Suppressor macrophage treated with lipopolysaccharide for 4 hours (primary cell): ENCODE results near the gene GSG1L.
A peak's percentile ranks its signal among the peaks of the same experiment; 100 is the strongest.

Source experiments
- DNase-seq: peaks from one replicate; pipeline ENCODE4 v3.0.0-alpha.2; 2020

Gene GSG1L

DNA sequence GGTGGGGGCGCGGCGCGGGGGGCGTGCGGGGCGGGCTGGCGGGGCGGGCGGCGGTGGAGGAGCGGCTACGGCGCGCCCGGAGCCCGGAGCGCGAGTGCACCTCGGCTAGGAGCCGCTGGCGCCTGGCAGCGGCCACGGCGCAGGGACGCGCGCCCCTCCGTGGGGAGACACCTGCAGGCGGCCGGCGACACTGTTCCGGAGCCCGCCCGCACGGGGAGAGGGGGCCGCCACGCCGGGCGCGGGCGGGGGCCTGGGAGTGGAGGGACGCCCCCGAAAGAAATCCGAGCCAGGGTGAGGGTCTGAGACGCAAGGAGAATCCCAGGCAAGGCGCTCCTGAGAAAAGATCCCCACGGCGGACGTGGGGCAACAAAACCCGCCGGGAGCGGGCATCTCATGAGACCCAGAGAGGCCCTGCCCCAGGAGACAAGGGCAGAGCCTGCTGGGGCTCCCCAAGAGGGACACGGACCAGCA lies at the start of gene GSG1L:
Gene GSG1L (minus strand): TSS at position 124 of the 471 bp plus-strand sequence. CDS start 290 bp downstream, outside the sequence.
- DNase-seq, result no peak

DNA sequence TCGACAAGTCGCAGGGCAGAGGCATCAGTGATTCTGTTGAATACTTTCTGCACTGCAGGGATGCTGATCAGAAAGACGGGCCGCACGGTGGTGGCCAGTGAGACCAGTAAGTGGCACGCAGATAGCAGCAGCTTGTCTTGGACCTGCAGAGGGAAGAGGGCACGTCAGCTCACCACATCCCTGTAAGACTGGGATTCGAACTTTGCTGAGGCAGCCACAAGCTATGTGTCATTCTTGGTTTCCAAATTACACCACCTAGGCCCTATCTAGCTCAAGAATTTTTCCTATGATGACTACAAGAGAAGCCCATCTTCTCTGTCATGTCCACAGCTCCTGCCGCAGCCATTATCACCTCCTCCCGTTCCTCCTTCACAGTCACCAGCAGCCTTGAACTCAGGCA lies 49.4 kb upstream of the GSG1L start:
- no peak for DNase-seq

DNA sequence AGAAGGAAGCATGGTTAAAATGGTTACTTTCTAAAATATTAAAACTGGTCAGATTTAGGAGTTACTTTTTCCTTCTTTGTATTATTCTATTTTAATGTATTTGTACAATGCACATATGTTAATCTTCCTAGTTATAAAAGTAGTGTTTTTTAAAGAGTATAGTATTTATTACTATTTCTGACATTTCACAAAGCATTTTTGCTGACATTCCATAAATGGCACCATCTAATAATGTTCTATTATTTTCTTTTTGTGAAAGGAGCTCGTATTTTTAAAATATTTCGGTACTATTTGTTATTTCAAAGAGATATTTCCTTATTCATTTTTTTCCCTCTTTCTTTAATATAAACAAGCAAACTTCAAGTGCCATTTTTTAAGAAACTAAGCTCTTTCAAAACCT lies 47.5 kb upstream of the GSG1L start:
- no peak for DNase-seq

DNA sequence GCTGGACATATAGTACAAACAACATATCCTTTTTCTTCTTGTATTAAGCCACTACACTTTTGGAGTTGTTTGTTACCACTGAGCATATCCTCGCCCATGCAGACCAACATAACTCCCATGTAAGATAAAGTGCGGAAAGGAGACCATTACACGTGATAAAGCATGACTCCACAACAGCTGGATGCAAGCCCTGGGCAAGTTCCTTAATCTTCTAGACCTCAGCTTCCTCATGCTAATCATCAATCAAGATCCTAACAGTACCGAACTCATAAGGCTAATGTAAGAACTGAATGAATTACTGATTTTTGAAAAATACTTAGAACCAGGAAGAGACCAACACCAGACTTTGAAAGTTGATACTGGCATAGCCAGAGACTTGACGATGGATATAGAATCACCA lies 47.0 kb upstream of the GSG1L start:
- peak; percentile 78 for DNase-seq

DNA sequence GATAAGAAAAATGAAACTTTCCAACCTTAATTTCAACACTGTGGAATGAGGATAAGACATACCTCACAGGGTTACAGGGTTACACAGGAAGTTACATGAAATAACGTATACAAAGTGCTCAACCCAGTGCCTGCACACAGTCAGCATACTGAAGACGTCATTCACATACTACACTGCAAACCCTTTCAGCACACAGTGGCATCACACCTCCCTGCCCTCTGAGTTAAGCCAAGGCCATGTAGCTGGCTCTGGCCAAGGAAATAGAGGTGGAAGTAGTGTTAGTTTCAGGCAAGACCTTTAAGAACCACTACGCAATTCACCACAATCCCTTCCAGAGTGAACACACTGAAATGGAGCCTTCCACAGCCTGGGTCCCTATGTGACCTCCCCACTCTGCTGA lies 46.6 kb upstream of the GSG1L start:
- DNase-seq, result peak; percentile 76

DNA sequence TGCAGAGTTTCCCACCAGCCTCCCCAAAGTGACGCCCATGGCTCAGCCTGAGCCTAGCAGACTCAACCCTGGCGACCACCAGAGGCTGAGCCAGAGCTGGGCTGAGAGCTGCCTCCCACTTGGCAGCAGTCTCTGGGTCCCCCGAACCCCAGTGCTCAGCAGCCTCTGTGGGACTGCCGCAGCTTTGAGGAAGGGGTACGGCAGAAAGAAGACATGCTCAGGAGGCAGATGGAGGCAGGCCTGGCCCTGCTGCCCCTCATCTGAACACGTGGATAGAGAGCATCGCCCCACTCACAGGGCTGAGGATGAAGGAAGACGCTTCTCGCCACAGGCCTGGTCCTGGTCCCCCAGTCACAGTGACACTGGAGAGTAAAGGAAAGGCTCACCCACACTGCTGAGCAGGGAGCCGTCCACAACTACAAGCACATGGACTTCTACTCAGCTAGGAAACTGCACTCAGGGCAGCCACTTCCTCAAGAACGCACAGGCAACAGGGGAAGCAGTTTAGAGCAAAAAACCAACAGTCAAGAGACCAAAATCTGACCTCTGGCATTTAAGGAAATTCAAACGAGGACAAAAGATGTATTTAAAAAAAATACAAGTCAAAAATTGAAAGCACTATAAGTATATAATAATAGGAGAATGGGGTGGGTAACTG lies 45.2 kb upstream of the GSG1L start:
- DNase-seq, result peak; percentile 50

DNA sequence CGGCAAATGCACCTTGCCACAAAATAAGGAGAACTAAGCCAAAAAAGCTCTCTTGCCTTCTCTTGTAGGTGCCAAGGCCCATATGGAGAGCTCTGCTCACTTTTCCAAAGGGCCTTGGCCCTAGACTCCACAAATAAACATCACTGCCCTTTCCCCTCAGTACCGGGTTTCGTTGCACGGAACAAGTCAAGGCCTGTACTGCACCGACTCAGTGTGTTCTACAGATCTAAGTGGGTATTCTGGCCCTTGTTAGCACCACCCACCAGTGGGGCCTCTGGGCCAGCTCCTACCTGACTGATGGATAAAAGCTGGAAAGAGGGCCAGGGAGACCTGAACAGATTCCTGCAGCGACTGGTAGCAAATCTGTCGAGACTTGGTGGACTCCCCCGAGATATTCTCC lies 43.7 kb upstream of the GSG1L start:
- no peak for DNase-seq

DNA sequence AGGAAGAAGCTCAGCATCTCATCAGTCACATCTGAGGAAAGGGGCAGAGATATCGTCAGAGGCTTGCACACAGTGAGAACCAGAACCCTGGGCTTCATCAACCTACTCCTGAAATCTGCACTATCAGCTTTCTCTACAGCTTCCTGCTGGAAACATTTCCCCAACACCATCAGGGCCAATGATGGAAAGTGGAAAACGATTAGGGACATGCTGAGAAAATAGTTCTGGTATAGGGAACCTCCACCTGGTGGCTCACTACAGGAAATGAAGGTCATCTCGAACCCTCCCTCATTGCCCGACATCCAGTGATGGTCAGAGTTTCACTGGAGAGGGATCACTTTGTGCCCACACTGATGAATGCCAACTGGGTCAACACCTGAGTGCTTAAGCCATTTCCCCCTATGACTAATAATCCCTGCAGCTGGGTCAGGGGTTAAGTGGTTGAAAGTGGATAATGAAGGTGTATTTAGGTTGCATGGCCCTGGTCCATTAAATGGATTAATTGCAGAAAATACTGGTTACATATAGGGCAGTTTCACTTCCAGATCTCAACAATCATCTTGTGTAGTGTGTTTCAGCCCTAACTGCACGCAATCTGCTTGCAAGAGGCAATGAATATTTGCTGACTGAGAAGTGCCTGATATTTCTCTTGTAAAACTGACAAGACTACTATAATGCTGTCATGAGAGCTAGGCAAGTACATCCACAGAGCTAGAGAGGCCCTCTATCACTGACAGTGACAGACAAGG lies 43.1 kb upstream of the GSG1L start:
- no peak for DNase-seq

DNA sequence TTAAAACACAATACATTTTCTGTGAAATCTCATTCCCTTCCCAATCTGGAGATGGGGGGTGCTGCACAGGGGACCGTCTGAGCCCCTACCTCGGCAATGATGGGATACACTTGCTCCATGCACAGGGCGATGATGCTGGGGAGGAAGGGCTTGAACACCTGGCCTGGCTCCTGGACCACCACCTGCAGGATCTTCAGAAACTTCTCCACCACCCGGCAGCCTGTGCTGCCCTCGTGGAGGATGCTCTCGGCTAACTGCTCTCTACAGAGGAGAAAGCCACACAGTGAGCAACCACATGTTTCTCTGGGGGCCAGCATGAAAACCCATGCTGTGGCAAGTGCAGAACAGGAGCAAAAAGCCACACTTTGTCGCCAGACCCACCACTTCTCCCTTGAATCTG lies 42.4 kb upstream of the GSG1L start:
- DNase-seq, result no peak

DNA sequence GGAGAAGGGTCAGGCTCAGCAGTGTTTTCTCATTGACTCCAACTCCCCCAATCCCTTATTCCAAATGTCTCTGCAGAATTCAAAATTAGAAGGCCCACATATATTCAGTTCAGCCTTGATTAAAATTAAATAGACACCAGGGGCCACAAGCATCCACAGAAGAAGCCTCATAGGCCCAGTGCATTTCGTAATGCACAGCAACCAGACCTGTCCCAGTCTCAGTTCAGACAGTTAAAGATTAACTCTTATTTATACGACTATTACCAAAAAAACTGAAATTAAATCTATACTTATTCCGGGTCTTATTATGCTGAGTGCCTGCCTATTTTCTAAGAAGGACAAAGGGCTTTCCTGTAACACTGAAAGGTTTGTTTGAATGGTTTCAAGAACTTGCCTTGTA lies 41.8 kb upstream of the GSG1L start:
- DNase-seq, result no peak

DNA sequence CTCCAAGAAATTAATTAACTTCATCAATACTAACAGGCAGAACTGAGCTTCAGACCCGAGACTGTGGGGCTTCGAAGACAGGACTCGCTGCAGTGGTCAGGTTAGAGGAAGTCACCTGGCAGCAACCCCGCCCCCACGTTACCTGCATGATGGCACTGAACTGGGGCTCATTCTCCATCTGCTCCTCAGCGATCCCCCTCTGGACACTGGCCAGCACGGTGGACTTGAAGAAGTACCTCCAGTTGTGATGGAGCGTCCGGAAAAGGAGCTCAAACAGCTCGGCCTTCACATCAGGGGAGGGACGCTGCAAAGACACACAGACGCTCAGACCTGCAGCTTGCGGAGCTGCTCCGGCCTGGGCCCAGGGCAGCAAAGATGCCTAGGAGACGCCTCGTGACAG lies 40.9 kb upstream of the GSG1L start:
- no peak for DNase-seq

DNA sequence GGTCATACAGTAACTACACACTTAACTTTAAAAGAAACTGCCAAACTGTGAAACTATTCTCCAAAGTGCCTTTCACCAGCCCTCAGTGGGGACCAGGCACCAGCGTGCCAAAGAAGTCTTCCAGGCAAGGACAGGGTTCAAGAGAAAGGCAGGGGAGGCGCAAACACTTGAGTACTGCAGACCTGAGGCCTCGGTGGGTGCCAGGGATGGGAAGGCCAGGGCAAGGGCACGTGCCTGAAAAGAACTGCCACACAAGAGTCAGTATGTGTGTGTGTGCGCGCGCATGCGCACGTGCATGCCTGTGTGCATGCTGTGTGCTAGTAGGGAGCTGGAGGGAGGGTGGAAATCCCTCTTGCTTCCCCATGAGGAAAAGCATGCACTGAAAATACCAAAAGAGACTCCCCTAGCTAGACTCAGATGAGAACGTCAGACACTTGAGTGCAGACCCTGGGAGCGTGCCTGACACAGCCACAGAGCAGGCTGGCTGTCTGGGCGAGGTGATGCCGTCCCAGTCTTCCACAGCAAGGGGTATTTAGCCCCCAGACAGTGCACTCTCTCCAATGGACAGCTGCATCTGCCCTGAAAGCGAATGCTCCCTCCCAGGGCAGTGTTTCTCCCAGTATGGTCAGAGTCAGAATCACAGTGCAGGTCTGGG lies 40.1 kb upstream of the GSG1L start:
- DNase-seq, result no peak

DNA sequence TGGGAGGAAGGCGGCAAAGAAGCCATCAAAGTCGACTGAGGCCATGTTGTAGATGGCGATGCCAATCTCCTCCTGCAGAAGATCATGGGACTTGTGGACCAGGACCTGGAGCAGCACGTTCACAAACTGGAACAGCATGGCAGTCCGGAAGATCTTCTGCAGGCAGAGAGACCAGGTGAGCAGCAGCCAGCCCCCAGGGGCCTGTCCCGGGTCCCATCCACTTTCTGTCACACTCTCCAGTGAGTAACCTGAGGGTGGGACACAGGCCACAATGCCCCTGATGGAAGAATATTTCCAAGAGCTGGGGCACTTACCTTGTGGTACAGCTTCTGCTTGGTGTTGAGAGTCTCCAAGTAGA lies 38.0 kb upstream of the GSG1L start:
- no peak for DNase-seq

DNA sequence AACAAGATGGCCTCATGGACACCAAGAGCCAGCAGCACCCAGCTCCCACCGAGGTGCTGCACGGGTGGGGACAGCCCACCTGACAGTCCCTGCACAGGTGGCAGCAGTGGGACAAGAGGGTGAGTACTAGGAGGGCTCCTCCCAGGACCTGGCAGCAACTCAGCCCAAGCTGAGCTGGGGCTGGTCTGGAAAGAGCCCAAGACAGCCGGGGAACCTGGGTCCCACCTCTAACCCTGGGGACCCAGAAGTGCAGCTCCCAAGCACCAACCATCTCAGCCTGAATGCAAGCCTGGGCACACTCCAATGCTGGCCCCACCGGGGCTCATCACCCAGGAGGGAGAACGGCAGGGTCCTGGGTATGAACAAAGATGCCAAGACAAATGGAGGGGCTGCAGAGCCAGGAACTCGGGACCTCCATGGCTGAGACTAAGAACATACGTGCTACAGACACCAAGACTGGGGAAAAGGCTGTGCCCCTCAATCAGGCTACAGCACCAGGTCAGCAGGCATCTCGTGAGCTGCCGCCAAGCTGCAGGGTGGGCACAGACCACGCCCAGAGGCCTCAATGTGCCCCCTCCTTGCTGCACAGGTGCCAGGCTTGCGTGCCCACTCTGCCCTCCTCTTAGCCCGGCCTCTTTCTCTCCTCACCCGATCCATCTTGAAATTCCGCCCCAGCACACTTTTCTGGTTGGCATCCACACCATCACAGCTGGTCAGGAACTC lies 37.5 kb upstream of the GSG1L start:
- no peak for DNase-seq

DNA sequence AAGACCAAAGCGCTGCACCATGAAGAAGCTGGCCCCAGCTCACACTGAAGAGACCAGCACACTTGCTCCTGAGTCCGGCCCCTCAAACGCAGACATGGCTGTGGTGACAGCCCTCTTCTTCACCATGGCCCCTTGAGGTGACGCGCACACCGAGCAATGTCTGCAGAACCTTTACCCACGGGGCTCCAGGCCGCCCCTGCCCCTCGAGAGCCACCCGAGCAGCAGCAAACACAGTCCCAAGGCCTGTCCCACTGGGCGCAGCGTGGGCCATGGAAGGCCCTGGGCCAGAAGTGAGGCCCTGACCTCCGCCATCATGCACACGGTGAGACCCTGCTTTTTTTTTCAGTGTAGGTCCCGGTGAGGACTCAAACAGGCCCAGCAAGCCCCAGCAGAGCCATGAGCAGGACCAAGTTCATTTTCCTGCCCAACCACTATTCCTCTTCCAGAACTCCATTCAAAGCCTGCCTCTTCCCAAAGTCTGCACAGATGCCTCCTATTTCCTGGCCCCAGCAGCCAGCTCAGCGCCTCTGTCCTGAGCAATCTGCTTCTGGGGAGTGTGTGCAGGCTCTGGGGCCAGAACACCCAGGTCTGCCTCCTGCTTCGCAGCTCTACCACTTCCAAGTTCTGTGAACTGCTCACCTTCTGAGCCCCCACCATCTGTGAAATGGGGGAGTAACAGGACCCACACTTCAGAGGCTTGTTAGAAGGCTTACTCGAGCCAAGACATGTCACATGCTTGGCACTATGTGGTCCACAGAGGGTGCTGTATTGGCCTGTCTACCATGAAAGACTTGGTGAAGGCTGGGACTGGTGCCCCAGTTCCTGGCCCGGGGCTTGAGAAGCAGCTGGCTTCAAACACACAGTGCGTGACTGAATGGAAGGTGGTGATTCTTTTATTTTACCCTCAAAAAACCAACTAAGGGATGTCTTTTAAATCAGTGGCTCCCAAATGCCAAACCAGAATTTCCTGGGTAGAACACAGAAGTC lies 35.7 kb upstream of the GSG1L start:
- DNase-seq, result no peak

DNA sequence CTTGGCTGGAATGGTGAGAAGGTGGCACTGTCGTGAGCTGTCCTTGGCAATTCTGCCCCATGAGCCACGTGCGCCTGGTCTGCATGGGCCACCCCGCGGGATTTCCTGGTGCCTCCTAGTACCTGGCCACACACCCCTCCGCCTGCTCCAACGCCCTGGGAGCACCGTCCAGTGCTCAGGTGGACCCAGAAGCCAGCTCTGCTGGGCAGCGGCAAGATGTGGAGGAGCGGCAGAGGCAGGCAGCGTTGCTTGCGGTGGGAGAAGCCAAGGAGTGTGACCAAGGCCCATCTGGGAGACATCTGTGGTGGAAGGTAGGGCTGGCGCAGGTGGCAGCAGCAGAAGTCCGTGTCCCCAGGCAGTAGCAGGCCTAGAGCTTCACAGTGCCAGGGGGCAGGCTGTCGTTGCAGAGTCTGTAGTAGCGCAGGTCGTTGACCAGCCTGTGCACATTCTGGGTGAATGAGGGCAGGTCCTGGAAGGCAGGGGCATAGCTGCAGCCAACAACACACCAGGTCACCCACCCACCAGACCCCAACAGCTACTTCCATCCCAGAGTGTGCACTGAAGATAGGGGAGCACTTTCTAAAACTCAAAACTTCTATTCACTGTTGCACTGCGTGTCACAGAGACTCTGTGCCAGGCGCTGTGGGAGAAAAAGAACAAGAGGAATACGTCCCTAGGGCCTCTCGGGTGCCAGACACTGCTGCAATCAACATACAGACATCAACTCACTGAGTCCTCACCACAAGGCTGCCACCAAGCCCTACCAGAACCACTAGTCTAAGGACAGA lies 34.9 kb upstream of the GSG1L start:
- DNase-seq, result no peak

DNA sequence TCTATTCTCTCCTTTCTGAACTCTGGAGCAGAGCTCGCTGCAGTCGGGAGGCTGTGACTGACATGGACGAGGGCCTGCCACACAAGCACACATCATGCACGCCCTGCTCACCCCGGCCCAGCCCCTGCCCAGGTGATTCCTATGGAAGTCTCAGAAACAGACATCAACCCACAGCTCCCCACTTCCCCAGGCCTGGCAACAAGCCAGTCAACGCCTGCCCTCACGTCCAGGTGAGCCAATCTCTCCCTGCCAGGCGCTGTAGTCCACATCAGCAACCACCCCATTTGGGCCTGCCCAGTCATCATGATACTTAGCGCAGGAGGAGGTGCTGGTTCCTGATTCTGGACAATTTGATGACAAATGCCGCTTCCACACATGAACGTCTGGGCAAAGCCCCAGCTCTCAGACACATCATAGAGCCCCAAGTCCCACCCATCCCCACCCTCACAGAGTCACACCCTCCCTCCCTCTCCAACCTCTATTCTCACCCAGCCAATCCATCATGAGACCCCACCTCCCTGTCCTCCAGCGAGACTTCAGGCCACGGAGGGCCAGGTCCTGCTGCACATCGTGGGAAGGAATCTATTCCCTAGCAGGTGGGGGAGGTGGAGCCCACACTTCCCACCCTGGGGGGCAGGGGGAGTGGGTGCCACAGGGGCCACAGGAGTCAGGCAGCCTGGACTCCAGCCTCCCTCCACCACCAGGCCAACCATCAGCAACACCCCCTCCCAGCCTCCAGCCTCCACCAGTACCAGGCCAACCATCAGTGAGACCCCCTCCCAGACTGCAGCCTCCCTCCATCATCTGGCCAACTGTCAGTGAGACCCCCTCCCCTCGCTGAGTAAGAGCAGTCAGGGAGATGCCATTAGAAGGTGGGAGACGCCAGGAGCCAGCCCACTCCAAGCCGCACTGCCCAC lies 33.7 kb upstream of the GSG1L start:
- DNase-seq, result no peak

DNA sequence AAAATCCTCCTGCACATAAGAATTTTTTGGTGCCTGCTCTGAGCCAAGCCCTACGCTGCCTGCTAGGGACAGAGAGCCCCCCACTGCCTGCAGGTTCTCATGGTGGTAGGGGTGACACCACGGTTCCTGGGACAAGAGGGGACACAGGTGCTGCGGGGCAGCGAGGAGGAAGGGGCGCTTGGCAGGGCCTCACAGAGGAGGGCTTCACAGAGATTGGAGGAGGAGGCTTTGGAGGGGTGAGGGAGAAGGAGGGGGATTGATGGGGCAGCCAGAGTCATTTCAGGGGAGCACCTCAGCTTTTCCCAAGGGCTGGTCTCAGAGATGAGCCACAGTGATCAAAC lies 29.8 kb upstream of the GSG1L start:
- no peak for DNase-seq

DNA sequence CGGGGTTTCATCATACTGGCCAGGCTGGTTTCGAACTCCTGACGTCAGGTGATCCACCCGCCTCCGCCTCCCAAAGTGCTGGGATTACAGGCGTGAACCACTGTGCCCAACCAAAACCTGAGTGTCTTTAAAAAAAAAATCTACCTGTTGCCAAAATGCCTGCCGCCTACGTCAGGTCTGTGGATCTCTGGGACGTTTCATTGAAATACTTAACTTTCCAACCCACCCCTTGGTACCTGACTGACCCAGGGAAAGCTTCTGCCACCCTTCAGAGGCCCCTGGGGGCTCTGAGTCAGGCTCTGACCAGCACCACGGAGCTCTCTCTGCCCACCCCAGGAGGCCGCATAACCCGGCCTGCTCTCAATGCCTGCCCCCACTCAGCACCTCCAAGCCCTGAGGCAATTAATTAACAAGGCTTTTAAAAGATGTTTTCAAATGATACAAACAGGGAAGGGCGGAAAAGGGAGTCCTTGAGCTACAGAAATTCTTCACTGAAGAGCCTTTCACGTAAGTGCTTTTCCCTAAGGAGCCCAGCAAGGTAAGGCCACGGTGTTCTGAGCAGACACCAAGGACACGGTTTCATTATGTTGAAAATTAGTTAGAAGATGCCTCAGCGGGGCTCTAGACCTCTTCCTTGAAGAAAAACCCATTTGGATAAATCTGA lies 29.3 kb upstream of the GSG1L start:
- no peak for DNase-seq

DNA sequence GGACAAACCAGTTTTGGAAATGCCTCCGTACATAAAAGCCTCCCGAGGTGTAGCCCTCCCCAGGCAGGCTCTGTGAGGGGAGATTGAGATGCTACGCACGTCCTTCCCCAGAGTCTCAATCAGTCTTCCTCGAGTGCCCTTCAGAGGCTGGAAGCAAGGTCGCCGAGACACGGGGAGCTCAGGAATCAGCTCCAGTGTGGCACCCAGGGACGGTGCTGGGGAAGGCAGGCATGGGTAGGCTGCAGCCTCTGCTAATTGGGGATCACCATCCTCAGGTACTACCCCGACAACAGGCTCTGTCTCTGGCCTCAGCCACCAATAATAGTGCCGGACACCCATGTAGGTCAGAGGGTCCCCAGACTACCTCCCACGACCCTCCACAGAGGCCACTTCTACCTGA lies 28.1 kb upstream of the GSG1L start:
- DNase-seq, result no peak
